Subcutaneous adipose tissue (tissue), 4 donors: Measurements from ENCODE around the gene ZNF677. TPM values are rescaled to one million over a fixed set of nuclear protein-coding genes. Genes with fewer than 3 reads are reported as not detected.

Experiments used
- CTCF ChIP-seq: fragments of 450-650 bp; IDR thresholded peaks from one replicate; pipeline ENCODE4 v1.5.1; 2016; ENCODE audit warnings: low read depth, mild to moderate bottlenecking, control low read depth, antibody characterized with exemption, moderate library complexity
- total RNA-seq, 4 donors: library from RNA; depleted of rRNA; stranded (reverse); fragments of >200 nt; gene quantifications; one replicate each; pipeline ENCODE4 v1.1.0, GENCODE V29; 2016

Gene ZNF677
- total RNA-seq, 4 donors from 2014 or later = 11.6 to 24.6 (median 19.0) TPM

DNA sequence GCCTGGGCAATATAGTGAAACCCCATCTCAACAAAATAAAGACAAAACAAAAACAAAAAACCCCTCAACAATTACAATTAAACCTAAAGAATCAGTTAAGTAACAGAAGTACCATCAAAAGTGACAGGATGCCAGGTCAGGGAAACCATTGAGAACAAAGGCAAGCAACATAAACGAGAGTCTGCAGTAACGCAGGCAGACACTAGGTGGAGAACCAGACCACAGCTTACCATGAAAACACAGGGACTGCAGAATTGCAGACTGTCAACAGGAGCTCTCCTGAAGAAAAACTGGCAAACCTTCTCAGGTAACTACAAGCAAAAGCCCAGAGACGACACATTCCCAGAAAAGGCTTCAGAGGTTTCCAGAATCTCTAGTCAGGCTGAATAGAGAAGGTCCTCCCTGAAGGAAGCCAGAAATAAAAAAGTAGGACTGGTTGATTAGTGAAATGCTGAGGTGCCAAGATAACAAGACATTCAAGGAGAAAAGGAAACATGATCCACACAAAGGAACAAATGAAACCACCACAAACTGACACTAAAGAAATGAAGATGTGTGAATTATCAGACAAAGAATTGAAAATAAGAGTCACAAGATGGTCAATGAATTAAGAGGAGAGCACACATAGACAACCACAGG is 59.3 kb downstream of the ZNF677 start:
- no peak for TF ChIP-seq CTCF

DNA sequence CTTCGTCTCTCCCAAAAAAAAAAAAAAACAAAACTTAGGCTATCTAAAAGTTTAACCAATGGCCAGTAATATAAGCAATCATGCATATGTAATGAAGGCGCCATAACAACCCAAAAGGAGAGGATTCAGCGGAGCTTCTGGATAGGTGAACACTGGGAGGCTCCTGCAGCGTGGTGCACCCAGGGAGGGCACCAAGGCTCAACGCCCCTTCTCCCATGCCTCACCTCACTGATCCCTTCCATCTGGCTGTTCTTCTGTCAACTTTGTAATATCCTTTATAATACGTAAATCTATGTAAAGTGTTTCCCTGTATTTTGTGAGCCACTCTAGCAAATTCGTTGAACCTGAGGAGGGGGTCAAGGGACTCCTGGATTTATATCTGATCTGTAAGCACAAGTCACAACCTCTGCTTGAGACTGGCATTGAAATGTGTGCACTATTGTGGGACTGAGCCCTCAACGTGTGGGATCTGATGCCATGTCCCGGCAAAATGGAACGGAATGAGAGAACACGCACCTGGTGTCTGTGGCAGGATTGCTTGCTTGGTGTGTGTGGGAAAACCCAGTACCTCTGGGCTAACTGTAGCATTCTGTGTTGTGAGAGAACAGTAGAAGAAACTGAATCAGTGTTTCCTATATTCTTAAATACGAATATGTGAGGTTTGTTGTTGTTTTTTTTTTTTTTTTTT is 61.0 kb downstream of the ZNF677 start:
- no peak for TF ChIP-seq CTCF

- no peak for TF ChIP-seq CTCF
These were observed 61.7 kb downstream of the ZNF677 start, which contains the start of gene ZNF665 for GRCh38 chr19:53192771-53193534. Gene ZNF665 (minus strand): TSS chr19:53193358. CDS start chr19:53182898, 10,460 bp downstream.

DNA sequence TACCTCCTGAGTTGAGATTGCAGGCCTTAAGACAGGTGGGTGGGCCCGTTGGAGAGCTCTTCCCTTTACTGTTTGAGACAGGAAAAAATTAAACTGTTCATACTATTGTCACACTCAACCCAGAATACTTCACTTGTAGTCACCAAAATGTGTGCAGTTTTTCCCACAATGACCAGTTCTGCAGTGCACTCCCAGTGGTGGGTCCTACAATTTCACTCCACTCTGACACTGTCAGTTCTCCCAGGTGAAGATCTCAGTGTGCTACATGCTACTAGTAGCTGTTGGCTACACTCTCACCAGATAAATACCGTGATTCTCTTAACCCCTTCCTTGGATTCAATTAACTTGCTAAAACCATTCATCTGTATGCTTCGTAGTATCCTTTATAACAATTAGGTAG is 64.4 kb downstream of the ZNF677 start:
- no peak for TF ChIP-seq CTCF

Other genes starting within 250 kb of the ZNF677 start
- not detected for gene ERVV-1, start 241.0 kb downstream of the ZNF677 start, total RNA-seq
- gene ERVV-2, start 210.1 kb downstream of the ZNF677 start, total RNA-seq = not detected
- gene ZNF160, start 151.5 kb downstream of the ZNF677 start, total RNA-seq = 10 to 100 TPM; 41.0 to 81.6 (median 53.3) TPM
- 1 to 10 TPM; 3.6 to 7.5 (median 5.9) TPM for gene ZNF415, start 122.0 kb downstream of the ZNF677 start, total RNA-seq
- gene ZNF347, start 95.8 kb downstream of the ZNF677 start, total RNA-seq = 10 to 100 TPM in 3 of 4 donors, 1 to 10 TPM in 1; 8.3 to 24.1 (median 14.1) TPM
- gene ZNF665, start 61.5 kb downstream of the ZNF677 start, total RNA-seq = 10 to 100 TPM in 1 of 4 donors, 1 to 10 TPM in 3; 5.6 to 12.1 (median 7.3) TPM
- not detected for gene VN1R2, start 3.4 kb upstream of the ZNF677 start, total RNA-seq
- gene VN1R4, start 12.8 kb upstream of the ZNF677 start, total RNA-seq = not detected
- 1 to 10 TPM; 7.5 to 9.8 (median 8.4) TPM for gene ZNF845, start 78.9 kb upstream of the ZNF677 start, total RNA-seq
- gene ZNF525, start 110.8 kb upstream of the ZNF677 start, total RNA-seq = 1 to 10 TPM; 5.8 to 9.6 (median 8.2) TPM
- gene ZNF765, start 140.3 kb upstream of the ZNF677 start, total RNA-seq = 10 to 100 TPM in 3 of 4 donors, 1 to 10 TPM in 1; 9.5 to 21.9 (median 12.3) TPM
- gene ZNF761, start 177.1 kb upstream of the ZNF677 start, total RNA-seq = 10 to 100 TPM; 13.8 to 16.1 (median 15.2) TPM
- gene ZNF813, start 212.9 kb upstream of the ZNF677 start, total RNA-seq = 1 to 10 TPM; 3.0 to 4.1 (median 3.5) TPM